Endothelial cell of umbilical vein (primary cell): Measurements from ENCODE around the gene SPARC. TPM values are rescaled to one million over a fixed set of nuclear protein-coding genes. Genes with fewer than 3 reads are reported as not detected.

Source experiments
- BruUV-seq: library from RNA; stranded (reverse); fragments of 400-500 nt; replicated peaks from 2 replicates; lab custom pipeline; 2021; lab: Mats Ljungman, UMichigan
- CTCF ChIA-PET: fragments of 300-600, 350-600 bp; sonication (Branson Sonifier 250); formaldehyde crosslinking; loops from one replicate; lab custom pipeline; 2021; ENCODE audit warnings: antibody characterized with exemption, inconsistent platforms; lab: Charles Lee
- POLR2A ChIA-PET: fragments of 300-600, 350-600 bp; sonication (Branson Sonifier 250); formaldehyde crosslinking; loops from one replicate; lab custom pipeline; 2021; ENCODE audit warnings: antibody characterized with exemption, inconsistent platforms; lab: Charles Lee
- DNase-seq: peaks from one replicate; pipeline ENCODE4 v3.0.0-alpha.2; 2011; ENCODE audit warnings: low read depth, low spot score
- FAIRE-seq: peaks from 2 replicates; lab custom pipeline; 2011; peaks lifted over from hg19 to GRCh38; lab: Jason Lieb, UNC
- H2AFZ ChIP-seq: 2 replicates; pipeline ENCODE4 v1.6.0; 2012; ENCODE audit warnings: low read depth, low read length, control low read depth, inconsistent platforms
- H3K27ac ChIP-seq: 2 replicates; pipeline ENCODE4 v1.5.1; 2011; ENCODE audit warnings: low read depth, mild to moderate bottlenecking, control low read depth, low read length, moderate library complexity; ENCODE audit not compliant: insufficient read depth
- H3K27me3 ChIP-seq, 2 experiments: 2 replicates each; pipeline versions ENCODE4 v1.6.0 to v1.6.1; 2011; ENCODE audit warnings: low read length in 2 of 2, mixed read lengths in 1 of 2; ENCODE audit not compliant: control insufficient read depth in 2 of 2, insufficient read depth in 2 of 2
- H3K36me3 ChIP-seq, 2 experiments: 2 replicates in 1 of 2; 3 replicates in 1 of 2; pipeline ENCODE4 v1.5.1; 2011; ENCODE audit warnings: low read length in 2 of 2, mild to moderate bottlenecking in 1 of 2, moderate library complexity in 1 of 2; ENCODE audit not compliant: control insufficient read depth in 2 of 2, insufficient read depth in 2 of 2; ENCODE audit errors: extremely low read depth in 1 of 2
- H3K4me1 ChIP-seq: 3 replicates; pipeline ENCODE4 v1.5.1; 2011; ENCODE audit warnings: mild to moderate bottlenecking, low read length; ENCODE audit not compliant: control insufficient read depth, insufficient read depth; ENCODE audit errors: extremely low read depth
- H3K4me2 ChIP-seq: 2 replicates; pipeline ENCODE4 v1.6.1; 2011; ENCODE audit warnings: low read length, control low read depth, mixed read lengths; ENCODE audit not compliant: insufficient read depth
- H3K4me3 ChIP-seq, 3 experiments: fragments of 200-600 bp in 1 of 3; sonication (generic), shearing (Covaris generic) in 1 of 3; replicated peaks in 1 of 3; 2 replicates each; pipeline ENCODE4 v1.5.1; 2011 to 2016; ENCODE audit warnings: control low read depth in 3 of 3, low read length in 3 of 3, mild to moderate bottlenecking in 2 of 3, inconsistent platforms in 1 of 3, low read depth in 1 of 3, moderate library complexity in 1 of 3; ENCODE audit not compliant: insufficient read depth in 1 of 3
- H3K79me2 ChIP-seq: 2 replicates; pipeline ENCODE4 v1.6.0; 2012; ENCODE audit warnings: low read length, inconsistent platforms; ENCODE audit not compliant: control insufficient read depth, insufficient read depth
- H3K9ac ChIP-seq: replicated peaks from 2 replicates; pipeline ENCODE3; 2011; ENCODE audit warnings: low read length, control low read depth; ENCODE audit not compliant: insufficient read depth; ENCODE audit errors: extremely low read depth
- H3K9me1 ChIP-seq: replicated peaks from 3 replicates; pipeline ENCODE4 v1.6.0; 2011; ENCODE audit warnings: mild to moderate bottlenecking, low read length; ENCODE audit not compliant: control insufficient read depth, insufficient read depth; ENCODE audit errors: extremely low read depth
- H3K9me3 ChIP-seq: replicated peaks from 2 replicates; pipeline ENCODE4 v1.5.1; 2012; ENCODE audit warnings: low read length, inconsistent platforms; ENCODE audit not compliant: control insufficient read depth, insufficient read depth
- H4K20me1 ChIP-seq: replicated peaks from 2 replicates; pipeline ENCODE3; 2011; ENCODE audit warnings: mild to moderate bottlenecking, low read length; ENCODE audit not compliant: control insufficient read depth, insufficient read depth; ENCODE audit errors: extremely low read depth
- CTCF ChIP-seq, 2 donors: IDR thresholded peaks; 1 replicate in 1 of 2; 2 replicates in 1 of 2; pipeline ENCODE4 v1.5.1; 2011; ENCODE audit warnings: low read length in 2 of 2, mild to moderate bottlenecking in 2 of 2, moderate library complexity in 2 of 2, control low read depth in 1 of 2, inconsistent platforms in 1 of 2, low read depth in 1 of 2; ENCODE audit not compliant: insufficient read depth in 1 of 2; ENCODE audit errors: extremely low read depth in 1 of 2
- EZH2 ChIP-seq: IDR thresholded peaks from 2 replicates; pipeline ENCODE4 v1.6.1; 2012; ENCODE audit warnings: borderline replicate concordance, low read depth, mild to moderate bottlenecking, moderate library complexity, low read length, inconsistent platforms; ENCODE audit not compliant: severe bottlenecking
- FOS ChIP-seq: IDR thresholded peaks from 2 replicates; pipeline ENCODE4 v1.6.1; 2011; ENCODE audit warnings: mild to moderate bottlenecking, low read length, moderate library complexity, borderline replicate concordance; ENCODE audit not compliant: insufficient read depth
- GATA2 ChIP-seq: IDR thresholded peaks from 2 replicates; pipeline ENCODE4 v1.7.0; 2011; ENCODE audit warnings: low read depth, mild to moderate bottlenecking, moderate library complexity, mixed read lengths, low read length; ENCODE audit not compliant: insufficient read length, insufficient read depth
- JUN ChIP-seq: IDR thresholded peaks from 2 replicates; pipeline ENCODE4 v1.6.1; 2011; ENCODE audit warnings: borderline replicate concordance, low read depth; ENCODE audit not compliant: insufficient read length, insufficient read depth
- MAX ChIP-seq: IDR thresholded peaks from 2 replicates; pipeline ENCODE4 v1.6.1; 2011; ENCODE audit not compliant: insufficient read depth, insufficient read length
- MYC ChIP-seq: IDR thresholded peaks from one replicate; pipeline ENCODE4 v1.6.1; 2011; ENCODE audit warnings: mild to moderate bottlenecking, low read depth, low read length
- POLR2A ChIP-seq: IDR thresholded peaks from 2 replicates; pipeline ENCODE4 v1.6.1; 2012; ENCODE audit warnings: low read depth, mild to moderate bottlenecking, control low read depth, low read length
- POLR2AphosphoS5 ChIP-seq: IDR thresholded peaks from 2 replicates; pipeline ENCODE4 v1.6.1; 2012; ENCODE audit warnings: low read depth, mild to moderate bottlenecking, control low read depth, low read length, moderate library complexity; ENCODE audit not compliant: insufficient read depth
- dilution Hi-C: fragments of 300-500 bp; cut with MboI; formaldehyde crosslinking; loops from one replicate; pipeline ENCODE4 v1.15.0; 2019; ENCODE audit warnings: low sequenced_read_pairs; ENCODE audit not compliant: extremely low pct_ligation_motif_present
- intact Hi-C: fragments of 100-400 bp; cut with micrococcal nuclease; formaldehyde crosslinking; loops from one replicate; pipeline ENCODE4 v1.10.0; 2022
- polyA plus RNA-seq, 4 experiments: library from polyadenylated mRNA; depleted of rRNA in 3 of 4; stranded (reverse) in 3 of 4; unstranded in 1 of 4; fragments of >200 nt; gene quantifications; 2 replicates each; pipeline versions ENCODE4 v1.2.1 to v1.2.3, GENCODE V29; 2011 to 2012; ENCODE audit warnings: missing spikeins in 1 of 4
- total RNA-seq: library from RNA; stranded (reverse); gene quantifications from 2 replicates; pipeline ENCODE4 v1.2.3, GENCODE V29; 2021

SPARC gene
- total and polyA plus RNA-seq, 2 donors (not counting 3 experiments of a cell fraction or from before 2014, with no cell fraction given) = 2,962 to 3,114 TPM

GRCh38 chr5:151612689-151613427, 73.9 kb downstream of the SPARC start:
- H3K9me1 ChIP-seq = no peaks in the 10 kb centered on the region
- no peaks in the 10 kb centered on the region for H4K20me1 ChIP-seq
- dilution Hi-C loops (no loop called here), intact Hi-C loops (no loop called here)
- no peak overlapping the region for H3K4me2 ChIP-seq
- H3K27me3 ChIP-seq = peaks cover 0 to 2% of the 10 kb centered on the region in 2 experiments
- no peak overlapping the region for H3K27ac ChIP-seq
- no peaks in the 10 kb centered on the region for H3K79me2 ChIP-seq
- no peaks in the 10 kb centered on the region for H3K4me1 ChIP-seq
- FAIRE-seq = no peak
- no peaks in the 10 kb centered on the region for H3K9me3 ChIP-seq
- no peak overlapping the region for H2AFZ ChIP-seq
- no TSS peak for BruUV-seq
- POLR2A ChIA-PET = no interaction called here
- H3K9ac ChIP-seq = no peak overlapping the region
- H3K36me3 ChIP-seq = no peaks in the 10 kb centered on the region
- no peak for DNase-seq
- no peak overlapping the region for H3K4me3 ChIP-seq
- TF ChIP-seq MAX = no peak
- TF ChIP-seq MYC = no peak
- CTCF ChIA-PET = no interaction called here

- intact Hi-C loops = no loop called here
- DNase-seq = no peak
- H3K36me3 ChIP-seq = no peaks in the 10 kb centered on the region
- no peak for FAIRE-seq
- H3K9ac ChIP-seq = no peak overlapping the region
- H3K27me3 ChIP-seq = peaks cover 0 to 2% of the 10 kb centered on the region in 2 experiments
- ChIA-PET POLR2A (no interaction called here), CTCF (no interaction called here)
- H3K79me2 ChIP-seq = no peaks in the 10 kb centered on the region
- H3K4me3 ChIP-seq = no peak overlapping the region
- no peaks in the 10 kb centered on the region for H3K9me3 ChIP-seq
- no peak overlapping the region for H3K27ac ChIP-seq
- dilution Hi-C loops = no loop called here
- H2AFZ ChIP-seq = no peak overlapping the region
- no TSS peak for BruUV-seq
- H3K4me1 ChIP-seq = no peaks in the 10 kb centered on the region
- H3K9me1 ChIP-seq = no peaks in the 10 kb centered on the region
- no peaks in the 10 kb centered on the region for H4K20me1 ChIP-seq
- no peak overlapping the region for H3K4me2 ChIP-seq
- TF ChIP-seq MAX (no peak), POLR2A (no peak), GATA2 (no peak), FOS (no peak), JUN (no peak), CTCF (IDR thresholded peaks at IDR 0.05; ENCODE audit: extremely low read depth in 1 of 2, insufficient read depth in 1 of 2, low read depth in 1 of 2, low read length in 2 of 2) (no peak), EZH2 (no peak), POLR2AphosphoS5 (no peak), MYC (no peak)
Measured at GRCh38 chr5:151611127-151611775, 75.5 kb downstream of the SPARC start.
